ENCODE results near the gene ACOX2.

Gene ACOX2

DNA sequence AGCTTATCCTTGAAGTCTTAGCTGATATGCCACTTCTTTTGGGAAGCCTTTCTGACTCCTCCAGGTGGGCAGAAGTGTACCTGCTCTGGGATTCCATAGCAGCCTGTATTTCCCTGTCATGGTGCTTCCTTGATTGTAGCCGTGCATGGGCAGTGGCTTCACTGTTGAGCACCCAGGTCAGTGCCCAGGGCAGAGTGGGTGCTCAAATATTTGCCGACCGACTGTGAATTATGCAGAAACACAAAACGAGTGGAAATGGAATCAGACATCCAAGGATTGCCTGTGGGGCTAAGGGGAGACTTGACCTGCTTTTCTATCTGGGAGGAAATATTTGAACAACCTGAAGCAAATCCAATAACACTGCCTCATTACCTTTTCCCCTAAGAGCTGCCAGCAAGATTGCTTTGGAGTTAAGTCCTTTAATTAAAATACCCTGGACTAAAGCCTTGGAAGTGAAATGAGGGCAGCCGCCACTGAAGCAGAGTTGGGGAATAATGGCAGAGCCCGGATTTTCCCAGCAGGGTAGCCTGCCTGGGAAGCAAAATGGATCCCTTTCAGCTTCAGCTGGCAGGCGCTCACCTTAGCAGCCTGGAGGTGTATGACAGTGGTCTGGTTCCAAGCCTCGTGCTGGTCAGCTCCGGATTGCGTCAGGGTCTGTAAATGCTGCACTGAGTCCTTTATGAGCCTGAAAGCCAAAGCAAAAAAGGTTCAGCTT, 14.9 kb downstream of the ACOX2 start:
- no peaks in the 10 kb centered on the region for H3K27me3 ChIP-seq (ENCODE audit: insufficient read depth, low read length, poor library complexity)
- H3K9ac ChIP-seq (ENCODE audit: low read depth, low read length): no peak overlapping the region
- no peaks in the 10 kb centered on the region for H3K36me3 ChIP-seq (ENCODE audit: insufficient read depth, low read length)
- ATAC-seq (ENCODE audit: insufficient read depth, low read depth) (no peak), DNase-seq (no peak)
- no peaks in the 10 kb centered on the region for H3K79me2 ChIP-seq (ENCODE audit: insufficient read depth, low read length)
- TF ChIP-seq, protein P1, sequence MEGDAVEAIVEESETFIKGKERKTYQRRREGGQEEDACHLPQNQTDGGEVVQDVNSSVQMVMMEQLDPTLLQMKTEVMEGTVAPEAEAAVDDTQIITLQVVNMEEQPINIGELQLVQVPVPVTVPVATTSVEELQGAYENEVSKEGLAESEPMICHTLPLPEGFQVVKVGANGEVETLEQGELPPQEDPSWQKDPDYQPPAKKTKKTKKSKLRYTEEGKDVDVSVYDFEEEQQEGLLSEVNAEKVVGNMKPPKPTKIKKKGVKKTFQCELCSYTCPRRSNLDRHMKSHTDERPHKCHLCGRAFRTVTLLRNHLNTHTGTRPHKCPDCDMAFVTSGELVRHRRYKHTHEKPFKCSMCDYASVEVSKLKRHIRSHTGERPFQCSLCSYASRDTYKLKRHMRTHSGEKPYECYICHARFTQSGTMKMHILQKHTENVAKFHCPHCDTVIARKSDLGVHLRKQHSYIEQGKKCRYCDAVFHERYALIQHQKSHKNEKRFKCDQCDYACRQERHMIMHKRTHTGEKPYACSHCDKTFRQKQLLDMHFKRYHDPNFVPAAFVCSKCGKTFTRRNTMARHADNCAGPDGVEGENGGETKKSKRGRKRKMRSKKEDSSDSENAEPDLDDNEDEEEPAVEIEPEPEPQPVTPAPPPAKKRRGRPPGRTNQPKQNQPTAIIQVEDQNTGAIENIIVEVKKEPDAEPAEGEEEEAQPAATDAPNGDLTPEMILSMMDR (IDR thresholded peaks at IDR 0.05; ENCODE audit: borderline replicate concordance, extremely low read depth, low read length, poor library complexity, severe bottlenecking): no peak
- TF ChIP-seq EZH2 (IDR thresholded peaks at IDR 0.05; ENCODE audit: borderline replicate concordance, low read depth, low read length, severe bottlenecking): no peak
- no peak overlapping the region for H2AFZ ChIP-seq (ENCODE audit: low read depth, low read length)
- H3K4me2 ChIP-seq (ENCODE audit: insufficient read depth, low read length): no peak overlapping the region
- H3K4me3 ChIP-seq (ENCODE audit: low read depth in 1 of 2, low read length in 2 of 2): no peak overlapping the region
- H3K27ac ChIP-seq (ENCODE audit: low read length): no peak overlapping the region
- no peaks in the 10 kb centered on the region for H3K4me1 ChIP-seq (ENCODE audit: insufficient read depth, low read length)
- no peaks in the 10 kb centered on the region for H4K20me1 ChIP-seq (ENCODE audit: insufficient read depth, low read length)
- no peaks in the 10 kb centered on the region for H3K9me3 ChIP-seq (ENCODE audit: insufficient read depth, low read length, severe bottlenecking)

- H3K4me1 ChIP-seq (ENCODE audit: insufficient read depth, low read length): no peaks in the 10 kb centered on the region
- H3K4me2 ChIP-seq (ENCODE audit: insufficient read depth, low read length): no peak overlapping the region
- H4K20me1 ChIP-seq (ENCODE audit: insufficient read depth, low read length): no peaks in the 10 kb centered on the region
- no peak overlapping the region for H3K9ac ChIP-seq (ENCODE audit: low read depth, low read length)
- H3K36me3 ChIP-seq (ENCODE audit: insufficient read depth, low read length): no peaks in the 10 kb centered on the region
- no peaks in the 10 kb centered on the region for H3K27me3 ChIP-seq (ENCODE audit: insufficient read depth, low read length, poor library complexity)
- TF ChIP-seq, protein P1 (IDR thresholded peaks at IDR 0.05; ENCODE audit: borderline replicate concordance, extremely low read depth, low read length, poor library complexity, severe bottlenecking): no peak
- TF ChIP-seq EZH2 (IDR thresholded peaks at IDR 0.05; ENCODE audit: borderline replicate concordance, low read depth, low read length, severe bottlenecking): no peak
- no peaks in the 10 kb centered on the region for H3K9me3 ChIP-seq (ENCODE audit: insufficient read depth, low read length, severe bottlenecking)
- no peak for ATAC-seq (ENCODE audit: insufficient read depth, low read depth)
- no peak overlapping the region for H3K27ac ChIP-seq (ENCODE audit: low read length)
- DNase-seq: no peak
- no peaks in the 10 kb centered on the region for H3K79me2 ChIP-seq (ENCODE audit: insufficient read depth, low read length)
- no peak overlapping the region for H2AFZ ChIP-seq (ENCODE audit: low read depth, low read length)
- no peak overlapping the region for H3K4me3 ChIP-seq (ENCODE audit: low read depth in 1 of 2, low read length in 2 of 2)
Observed at GRCh38 chr3:58521336-58521670, 15.7 kb downstream of the ACOX2 start.

GRCh38 chr3:58520403-58521335, 16.3 kb downstream of the ACOX2 start:
- no peaks in the 10 kb centered on the region for H3K36me3 ChIP-seq (ENCODE audit: insufficient read depth, low read length)
- no peak overlapping the region for H3K4me2 ChIP-seq (ENCODE audit: insufficient read depth, low read length)
- ATAC-seq (ENCODE audit: insufficient read depth, low read depth) (peak; percentile 42; the same call in 2 of the 3 replicates), DNase-seq (no peak)
- no peaks in the 10 kb centered on the region for H3K9me3 ChIP-seq (ENCODE audit: insufficient read depth, low read length, severe bottlenecking)
- no peak overlapping the region for H3K4me3 ChIP-seq (ENCODE audit: low read depth in 1 of 2, low read length in 2 of 2)
- H3K4me1 ChIP-seq (ENCODE audit: insufficient read depth, low read length): no peaks in the 10 kb centered on the region
- H3K27me3 ChIP-seq (ENCODE audit: insufficient read depth, low read length, poor library complexity): no peaks in the 10 kb centered on the region
- TF ChIP-seq EZH2 (IDR thresholded peaks at IDR 0.05; ENCODE audit: borderline replicate concordance, low read depth, low read length, severe bottlenecking): no peak
- TF ChIP-seq, protein P1 (IDR thresholded peaks at IDR 0.05; ENCODE audit: borderline replicate concordance, extremely low read depth, low read length, poor library complexity, severe bottlenecking): no peak
- no peak overlapping the region for H3K27ac ChIP-seq (ENCODE audit: low read length)
- H3K79me2 ChIP-seq (ENCODE audit: insufficient read depth, low read length): no peaks in the 10 kb centered on the region
- no peak overlapping the region for H2AFZ ChIP-seq (ENCODE audit: low read depth, low read length)
- no peak overlapping the region for H3K9ac ChIP-seq (ENCODE audit: low read depth, low read length)
- H4K20me1 ChIP-seq (ENCODE audit: insufficient read depth, low read length): no peaks in the 10 kb centered on the region

Data from DND-41 (cell line).